Trophoblast cell (in vitro differentiated cells and primary cell): ENCODE measurements around the gene ETV3.
A peak's percentile ranks its signal among the peaks of the same experiment; 100 is the strongest.

Experiments
- DNase-seq, 2 donors: peaks; one replicate each; pipeline ENCODE4 v3.0.0-alpha.2; 2016
- H2AFZ ChIP-seq: 2 replicates; pipeline ENCODE4 v1.6.1; 2013; ENCODE audit warnings: low read length, moderate library complexity, mild to moderate bottlenecking; ENCODE audit not compliant: insufficient read depth, poor library complexity
- H2AK5ac ChIP-seq: 2 replicates; pipeline ENCODE4 v1.6.1; 2013; ENCODE audit warnings: mild to moderate bottlenecking, low read length
- H2BK120ac ChIP-seq: 2 replicates; pipeline ENCODE4 v1.6.1; 2013; ENCODE audit warnings: low read length, mild to moderate bottlenecking, moderate library complexity; ENCODE audit not compliant: insufficient read depth, poor library complexity
- H2BK12ac ChIP-seq: 2 replicates; pipeline ENCODE4 v1.6.1; 2013; ENCODE audit warnings: mild to moderate bottlenecking, low read length, moderate library complexity
- H2BK5ac ChIP-seq: 2 replicates; pipeline ENCODE4 v1.6.1; 2013; ENCODE audit warnings: low read length, low read depth, moderate library complexity, mild to moderate bottlenecking; ENCODE audit not compliant: poor library complexity
- H3K14ac ChIP-seq: 2 replicates; pipeline ENCODE4 v1.6.1; 2013; ENCODE audit warnings: mild to moderate bottlenecking, low read length
- H3K18ac ChIP-seq: 2 replicates; pipeline ENCODE4 v1.6.1; 2013; ENCODE audit warnings: mild to moderate bottlenecking, low read length
- H3K23ac ChIP-seq: 2 replicates; pipeline ENCODE4 v1.6.1; 2013; ENCODE audit warnings: low read length
- H3K27ac ChIP-seq: 2 replicates; pipeline ENCODE4 v1.5.1; 2013; ENCODE audit warnings: low read depth, mild to moderate bottlenecking, inconsistent platforms, low read length, moderate library complexity
- H3K27me3 ChIP-seq: 2 replicates; pipeline ENCODE4 v1.6.1; 2013; ENCODE audit warnings: inconsistent platforms, mild to moderate bottlenecking, low read length, moderate library complexity; ENCODE audit not compliant: insufficient read depth
- H3K36me3 ChIP-seq, 2 experiments: 1 replicate in 1 of 2; 2 replicates in 1 of 2; pipeline ENCODE4 v1.6.1; 2013; ENCODE audit warnings: low read length in 2 of 2, mild to moderate bottlenecking in 2 of 2, moderate library complexity in 1 of 2; ENCODE audit not compliant: insufficient read depth in 2 of 2, control insufficient read depth in 1 of 2
- H3K4ac ChIP-seq: 2 replicates; pipeline ENCODE4 v1.6.1; 2013; ENCODE audit warnings: low read depth, mild to moderate bottlenecking, low read length, moderate library complexity
- H3K4me1 ChIP-seq, 2 experiments: 1 replicate in 1 of 2; 2 replicates in 1 of 2; pipeline ENCODE4 v1.6.1; 2013; ENCODE audit warnings: low read length in 2 of 2, mild to moderate bottlenecking in 2 of 2, moderate library complexity in 1 of 2; ENCODE audit not compliant: insufficient read depth in 2 of 2, control insufficient read depth in 1 of 2
- H3K4me2 ChIP-seq: 2 replicates; pipeline ENCODE4 v1.6.1; 2013; ENCODE audit warnings: inconsistent platforms, mild to moderate bottlenecking, low read length, moderate library complexity
- H3K4me3 ChIP-seq: 2 replicates; pipeline ENCODE4 v1.5.1; 2013; ENCODE audit warnings: mild to moderate bottlenecking, low read depth, low read length, inconsistent platforms
- H3K79me1 ChIP-seq: one replicate; pipeline ENCODE4 v1.6.1; 2013; ENCODE audit warnings: low read length
- H3K79me2 ChIP-seq: 2 replicates; pipeline ENCODE4 v1.6.1; 2013; ENCODE audit warnings: low read length, mild to moderate bottlenecking; ENCODE audit not compliant: control insufficient read depth, insufficient read depth, poor library complexity
- H3K9ac ChIP-seq: 2 replicates; pipeline ENCODE4 v1.6.1; 2013; ENCODE audit warnings: mild to moderate bottlenecking, low read length
- H3K9me3 ChIP-seq: 2 replicates; pipeline ENCODE4 v1.6.1; 2013; ENCODE audit warnings: low read depth, mild to moderate bottlenecking, control low read depth, inconsistent platforms, low read length; ENCODE audit not compliant: insufficient read depth
- H4K12ac ChIP-seq: 2 replicates; pipeline ENCODE4 v1.6.1; 2013; ENCODE audit warnings: low read depth, mild to moderate bottlenecking, low read length, moderate library complexity
- H4K8ac ChIP-seq: 2 replicates; pipeline ENCODE4 v1.6.1; 2013; ENCODE audit warnings: low read depth, mild to moderate bottlenecking, low read length, moderate library complexity
- H4K91ac ChIP-seq: one replicate; pipeline ENCODE4 v1.6.1; 2013; ENCODE audit warnings: low read depth, mild to moderate bottlenecking, low read length, moderate library complexity
- WGBS: extraction: QIAGEN DNeasy Blood & Tissue Kit; methylation state at CpG from one replicate; pipeline ENCODE4 v1.1.7; 2013; ENCODE audit warnings: missing lambda C conversion rate; ENCODE audit not compliant: insufficient read length, insufficient coverage; ENCODE audit errors: extremely low coverage; 5-methylcytosine and 5-hydroxymethylcytosine counted together

Gene ETV3

DNA sequence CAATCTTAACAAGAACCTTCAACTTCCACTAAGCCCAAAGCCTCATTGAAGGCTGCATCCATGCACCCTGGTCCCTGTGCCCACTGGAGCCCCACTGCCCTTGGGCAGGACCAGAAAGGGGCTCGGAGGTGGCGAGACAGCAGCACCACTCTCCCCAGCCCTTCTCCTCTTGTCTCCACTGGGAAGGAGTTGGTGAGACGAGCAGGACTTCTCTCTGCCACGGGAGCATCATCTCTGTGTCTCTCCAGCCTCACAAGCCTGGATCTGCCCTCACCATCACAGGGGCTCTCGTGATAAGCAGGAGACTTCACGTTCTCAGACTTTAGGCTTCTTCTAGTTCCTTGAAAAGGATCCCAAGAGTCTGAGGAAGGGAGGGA lies 31.4 kb downstream of the ETV3 start:
- Histone ChIP-seq H3K14ac (no peak overlapping the region), H3K27me3 (peaks cover 3% of the 10 kb centered on the region), H2AK5ac (no peak overlapping the region), H3K79me1 (no peaks in the 10 kb centered on the region), H3K79me2 (no peaks in the 10 kb centered on the region), H3K4me3 (no peak overlapping the region), H3K23ac (no peak overlapping the region), H3K4ac (no peak overlapping the region), H2BK12ac (no peak overlapping the region), H4K8ac (no peak overlapping the region), H4K91ac (no peak overlapping the region), H3K27ac (no peak overlapping the region), H3K18ac (no peak overlapping the region), H2BK120ac (no peak overlapping the region), H3K4me1 (peaks cover 4 to 7% of the 10 kb centered on the region in 2 experiments), H3K4me2 (no peak overlapping the region), H2AFZ (no peak overlapping the region), H4K12ac (no peak overlapping the region), H2BK5ac (no peak overlapping the region), H3K36me3 (no peaks in the 10 kb centered on the region), H3K9ac (no peak overlapping the region), H3K9me3 (peaks cover 4% of the 10 kb centered on the region)
- DNase-seq: no peak
- no CpG with 5 or more reads among the region's 6 CpGs for WGBS

DNA sequence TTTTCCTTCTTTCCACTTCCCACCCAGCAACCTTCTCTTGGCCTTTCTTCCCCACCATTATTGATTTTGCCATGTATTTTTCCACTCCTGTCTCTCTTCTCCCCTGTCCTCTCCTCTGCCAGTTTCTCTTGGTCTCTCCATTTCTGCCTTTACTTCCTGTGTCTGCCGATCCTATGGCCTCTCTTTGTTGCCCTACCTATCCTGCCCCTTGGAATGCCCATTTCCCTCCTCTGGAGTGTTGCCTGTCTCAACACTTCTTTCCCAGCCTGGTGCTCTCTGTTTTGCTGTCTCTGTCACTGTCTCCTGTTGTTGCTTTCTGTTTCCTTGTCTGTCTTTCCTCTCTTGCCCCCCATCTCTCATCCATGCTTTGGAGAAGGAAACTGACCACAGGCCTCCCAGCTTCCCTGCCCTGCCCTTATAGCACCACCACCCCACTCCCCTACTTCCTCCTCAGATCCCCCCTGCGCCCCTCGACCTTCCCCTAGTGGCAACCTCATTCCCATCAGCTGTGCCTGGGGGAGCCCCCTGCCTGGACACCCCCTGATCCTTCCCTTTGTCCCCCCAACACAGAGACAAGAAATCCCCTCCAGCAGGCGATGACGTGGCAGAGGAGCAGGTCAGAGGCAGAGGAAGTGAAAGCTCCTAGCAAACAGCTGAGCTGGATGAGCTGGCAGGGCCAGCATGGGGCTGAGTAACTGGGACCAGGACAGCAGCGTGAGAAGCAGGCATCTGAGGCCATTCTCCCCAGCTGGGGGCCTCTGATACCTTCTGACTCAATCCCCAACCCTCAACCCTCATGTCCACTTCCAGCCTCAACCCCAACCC lies 32.0 kb downstream of the ETV3 start:
- Histone ChIP-seq H3K27me3 (peaks cover 3% of the 10 kb centered on the region), H3K4me1 (peaks cover 0 to 2% of the 10 kb centered on the region in 2 experiments), H3K18ac (no peak overlapping the region), H2AK5ac (no peak overlapping the region), H4K12ac (no peak overlapping the region), H2BK5ac (no peak overlapping the region), H4K91ac (no peak overlapping the region), H3K79me1 (no peaks in the 10 kb centered on the region), H2BK120ac (no peak overlapping the region), H3K9me3 (peaks cover 2% of the 10 kb centered on the region), H3K36me3 (no peaks in the 10 kb centered on the region), H3K4ac (no peak overlapping the region), H3K14ac (no peak overlapping the region), H3K4me2 (no peak overlapping the region), H2BK12ac (no peak overlapping the region), H3K23ac (no peak overlapping the region), H3K9ac (no peak overlapping the region), H2AFZ (no peak overlapping the region), H3K79me2 (no peaks in the 10 kb centered on the region), H4K8ac (no peak overlapping the region), H3K27ac (no peak overlapping the region), H3K4me3 (no peak overlapping the region)
- peak; percentile 53 to 59 for DNase-seq
- WGBS: no CpG with 5 or more reads among the region's 6 CpGs

DNA sequence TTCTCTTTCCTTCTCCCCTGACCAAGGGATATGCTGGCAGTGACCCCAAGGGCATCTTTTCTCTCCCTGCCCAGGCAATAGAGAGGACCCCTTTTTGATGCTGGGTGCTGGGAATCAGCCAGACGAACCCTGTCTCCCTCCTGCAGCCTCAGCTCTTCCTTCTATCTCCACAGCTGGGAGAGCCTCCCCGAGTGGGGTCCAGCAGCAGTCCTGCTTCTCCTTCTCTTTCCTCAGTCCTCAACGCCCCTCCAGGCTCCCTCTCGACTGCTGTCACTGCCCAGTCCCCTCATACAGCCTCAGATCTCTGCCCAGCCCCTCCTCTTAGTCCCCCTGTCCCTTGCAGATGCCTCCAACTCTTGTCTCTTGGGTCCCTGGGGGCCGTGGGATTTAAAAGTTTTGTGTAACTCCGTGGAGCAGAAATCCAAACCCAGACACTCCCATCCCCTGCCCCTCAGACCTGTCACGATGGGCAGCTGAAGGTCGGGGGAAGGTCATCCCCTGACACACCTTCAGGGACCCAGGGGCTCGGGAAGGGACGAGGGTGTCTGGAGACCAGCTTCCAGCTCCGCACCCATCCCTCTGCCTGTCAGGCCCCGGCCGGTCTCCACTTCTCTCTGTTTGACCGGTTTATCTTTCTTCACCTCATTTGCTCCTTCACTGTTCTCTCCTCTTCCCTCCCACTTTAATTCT lies 32.8 kb downstream of the ETV3 start:
- Histone ChIP-seq H3K4me2 (no peak overlapping the region), H3K79me1 (no peaks in the 10 kb centered on the region), H2AFZ (no peak overlapping the region), H2BK5ac (no peak overlapping the region), H3K79me2 (no peaks in the 10 kb centered on the region), H2BK120ac (no peak overlapping the region), H2BK12ac (no peak overlapping the region), H3K18ac (no peak overlapping the region), H3K27ac (no peak overlapping the region), H3K36me3 (no peaks in the 10 kb centered on the region), H3K9me3 (no peaks in the 10 kb centered on the region), H4K91ac (no peak overlapping the region), H3K4me3 (no peak overlapping the region), H3K4me1 (no peaks in the 10 kb centered on the region), H4K12ac (no peak overlapping the region), H3K27me3 (peaks cover 3% of the 10 kb centered on the region), H3K9ac (no peak overlapping the region), H3K14ac (no peak overlapping the region), H2AK5ac (no peak overlapping the region), H4K8ac (no peak overlapping the region), H3K4ac (no peak overlapping the region), H3K23ac (no peak overlapping the region)
- no peak for DNase-seq
- WGBS: no CpG with 5 or more reads among the region's 14 CpGs

DNA sequence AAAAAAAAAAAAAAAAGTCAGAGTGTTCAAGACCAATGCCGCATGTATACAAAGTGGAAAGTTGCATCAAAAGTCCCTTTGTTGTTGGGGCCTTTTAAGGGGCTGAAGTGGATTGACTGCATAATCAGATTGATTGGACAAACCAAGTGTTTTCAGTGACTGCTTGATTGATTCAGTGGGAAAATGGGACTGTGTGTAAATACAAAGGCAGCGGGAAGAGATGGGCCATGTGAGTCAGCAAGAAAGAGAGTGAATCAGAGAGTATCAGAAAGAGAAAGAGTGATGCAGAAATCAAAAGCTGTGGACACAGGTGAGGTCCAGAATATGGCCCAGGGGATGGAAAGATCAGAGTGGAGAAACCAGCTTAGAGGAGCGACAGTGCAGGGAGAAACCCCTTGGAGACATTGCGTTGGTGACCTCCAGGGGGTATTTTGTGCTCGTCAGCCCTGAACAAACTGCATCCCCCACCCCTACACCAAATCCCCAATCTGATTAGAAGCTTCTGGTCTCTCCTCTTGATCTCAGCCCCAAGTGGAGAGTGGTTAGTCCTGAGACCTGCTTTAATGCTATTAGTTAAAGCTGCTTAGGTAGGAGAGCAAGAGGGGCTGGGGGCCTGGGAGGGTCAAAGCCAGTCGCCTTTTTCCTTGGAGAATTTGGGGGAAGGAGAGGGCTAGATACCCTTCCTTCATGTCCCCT lies 33.4 kb downstream of the ETV3 start:
- DNase-seq: no peak

More for the DNA sequence above, 33.4 kb downstream of the ETV3 start:
- no peak overlapping the region for H2BK12ac ChIP-seq
- no peak overlapping the region for H3K27ac ChIP-seq
- no peak overlapping the region for H4K12ac ChIP-seq
- no peak overlapping the region for H3K4me2 ChIP-seq
- no peaks in the 10 kb centered on the region for H3K9me3 ChIP-seq
- no peak overlapping the region for H4K91ac ChIP-seq
- no peak overlapping the region for H3K4ac ChIP-seq
- H4K8ac ChIP-seq: no peak overlapping the region
- no peaks in the 10 kb centered on the region for H3K4me1 ChIP-seq
- H2AFZ ChIP-seq: no peak overlapping the region
- H2AK5ac ChIP-seq: no peak overlapping the region
- H3K36me3 ChIP-seq: no peaks in the 10 kb centered on the region
- no peak overlapping the region for H3K14ac ChIP-seq
- no CpG with 5 or more reads among the region's 6 CpGs for WGBS
- no peak overlapping the region for H3K4me3 ChIP-seq
- no peak overlapping the region for H3K9ac ChIP-seq
- no peaks in the 10 kb centered on the region for H3K79me1 ChIP-seq
- H3K27me3 ChIP-seq: peaks cover under 1% of the 10 kb centered on the region
- no peak overlapping the region for H2BK5ac ChIP-seq
- no peak overlapping the region for H3K23ac ChIP-seq
- H2BK120ac ChIP-seq: no peak overlapping the region
- no peaks in the 10 kb centered on the region for H3K79me2 ChIP-seq
- no peak overlapping the region for H3K18ac ChIP-seq
